ENCODE data around the gene RAB37. TPM values are rescaled to one million over a fixed set of nuclear protein-coding genes. Genes with fewer than 3 reads are reported as not detected.

The RAB37 gene
- total and polyA plus RNA-seq, 2 of the 13 experiments (the other 11 are each of a cell fraction or from before 2014, with no cell fraction given), result 0.91 to 3.7 TPM

GRCh38 chr17:74776044-74776962 lies 39.2 kb downstream of the RAB37 start, which contains the start of gene NAT9 (continued):
- TF ChIP-seq THAP9 (CRISPR knock-in tag; IDR thresholded peaks at IDR 0.05; ENCODE audit: borderline replicate concordance), result peak; percentile 72; the same call in 1 of the 2 replicates
- 0 out of 2 replicates have a peak, but pooled peaks have one; percentile 25 for TF ChIP-seq ZNF784 (CRISPR knock-in tag; IDR thresholded peaks at IDR 0.05; ENCODE audit: borderline replicate concordance)
- TF ChIP-seq MIER3 (CRISPR knock-in tag; IDR thresholded peaks at IDR 0.05; ENCODE audit: borderline replicate concordance), result peak; percentile 38; the same call in 1 of the 2 replicates
- TF ChIP-seq TRIM24 (CRISPR knock-in tag; IDR thresholded peaks at IDR 0.05), result no peak
- peak; percentile 52; the same call in 1 of the 2 replicates for TF ChIP-seq TOPORS (CRISPR knock-in tag; IDR thresholded peaks at IDR 0.05)
- peak; percentile 84 for TF ChIP-seq ZNF772 (CRISPR knock-in tag; IDR thresholded peaks at IDR 0.05)
- TF ChIP-seq RNF2 (conservative IDR thresholded peaks at IDR 0.05; ENCODE audit: low read depth), result peak; percentile 73
- TF ChIP-seq PHF5A (CRISPR knock-in tag; IDR thresholded peaks at IDR 0.05; ENCODE audit: low read depth, unreplicated experiment), result no peak
- TF ChIP-seq ZFY (CRISPR knock-in tag; IDR thresholded peaks at IDR 0.05), result peak; percentile 83
- TF ChIP-seq ZNF609 (CRISPR knock-in tag; IDR thresholded peaks at IDR 0.05; ENCODE audit: borderline replicate concordance), result peak; percentile 55; the same call in 1 of the 2 replicates
- TF ChIP-seq RXRB (CRISPR knock-in tag; IDR thresholded peaks at IDR 0.05; ENCODE audit: borderline replicate concordance), result peak; percentile 47; the same call in 1 of the 2 replicates
- TF ChIP-seq ZFX (CRISPR knock-in tag; IDR thresholded peaks at IDR 0.05; ENCODE audit: low read depth), result peak; percentile 92
- peak; percentile 68; the same call in 1 of the 2 replicates for TF ChIP-seq ZKSCAN8 (CRISPR knock-in tag; IDR thresholded peaks at IDR 0.05; ENCODE audit: borderline replicate concordance)
- no peak for TF ChIP-seq MBD4 (IDR thresholded peaks at IDR 0.05; ENCODE audit: borderline replicate concordance, low read length)
- peak; percentile 94 for TF ChIP-seq SP1 (IDR thresholded peaks at IDR 0.05)
- peak; percentile 100 for TF ChIP-seq SP1 (CRISPR knock-in tag; IDR thresholded peaks at IDR 0.05)
- TF ChIP-seq ZNF563 (CRISPR knock-in tag; IDR thresholded peaks at IDR 0.05), result 0 out of 2 replicates have a peak, but pooled peaks have one; percentile 33

All from HepG2 (cell line).